GM21737 (cell line): ENCODE data around the gene ZNF385C.

Experiments
- ATAC-seq: cut with Tn5 transposase; IDR thresholded peaks from one replicate; pipeline ENCODE4 v1.9.1; 2021; ENCODE audit warnings: mild to moderate bottlenecking, moderate library complexity; ENCODE audit not compliant: unreplicated experiment

Gene ZNF385C

DNA sequence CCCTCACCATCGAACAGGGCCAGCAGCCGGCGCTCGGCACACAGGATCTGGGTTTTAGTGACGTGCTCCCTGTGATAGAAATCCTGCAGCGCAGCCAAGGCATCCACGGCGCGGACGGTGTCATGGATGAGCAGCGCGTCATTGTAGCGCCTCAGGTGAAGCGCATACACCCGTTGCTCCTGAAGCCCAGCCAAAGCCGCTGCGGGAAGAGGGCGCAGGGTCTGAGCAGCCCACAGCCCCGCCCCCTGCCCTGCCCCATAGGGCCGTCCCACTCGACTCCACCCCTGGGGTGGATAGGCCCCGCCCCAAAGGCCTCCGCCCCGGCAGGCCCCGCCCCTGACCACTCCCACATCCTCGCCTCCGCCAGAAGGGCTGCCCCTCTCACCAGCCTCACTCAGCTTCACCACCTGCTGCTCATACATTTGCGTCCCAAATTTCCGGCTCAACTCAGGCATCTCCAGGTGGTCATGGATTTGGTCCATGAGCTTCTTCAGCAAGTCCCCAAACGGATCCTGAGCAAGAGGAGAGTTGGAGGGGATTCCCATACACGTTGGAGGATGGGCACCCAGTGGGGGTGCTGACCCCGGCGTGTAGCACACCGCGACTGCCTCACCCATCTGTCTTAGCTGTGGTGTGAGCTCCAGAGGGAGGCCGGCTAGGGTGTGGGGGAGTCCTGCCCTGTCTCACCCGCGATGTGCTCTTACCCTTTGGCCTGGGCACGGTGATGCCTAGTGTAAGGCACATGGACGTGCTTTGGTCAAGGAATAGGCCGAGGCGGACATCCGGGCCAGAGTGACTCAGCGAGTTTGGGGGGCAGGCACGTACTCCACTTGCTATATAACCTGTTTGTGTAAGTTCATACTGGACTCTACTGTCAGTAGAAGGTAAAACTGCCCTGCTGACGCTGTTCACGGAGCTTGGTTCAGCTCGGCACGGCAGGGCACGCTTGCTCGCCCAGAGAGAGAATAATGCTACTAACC, 9.6 kb upstream of the ZNF385C start:
- ATAC-seq: no peak

DNA sequence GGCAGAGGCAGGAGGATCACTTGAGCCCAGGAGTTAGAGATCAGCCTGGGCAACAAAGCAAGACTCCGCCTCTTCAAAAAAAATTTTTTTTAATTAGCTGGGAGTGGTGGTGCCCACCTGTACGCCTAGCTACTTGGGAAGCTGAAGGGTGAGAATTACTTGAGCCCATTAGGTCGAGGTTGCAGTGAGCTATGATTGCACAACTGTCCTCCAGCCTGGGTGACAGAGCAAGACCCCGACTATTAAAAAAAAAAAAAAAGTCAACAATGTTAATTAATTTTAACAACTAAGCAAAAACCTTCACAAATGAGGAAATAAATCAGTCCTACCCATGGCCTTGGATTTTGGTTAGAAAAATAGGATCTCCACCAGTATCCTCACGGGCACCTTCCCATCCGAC, 8.9 kb upstream of the ZNF385C start:
- ATAC-seq: no peak

DNA sequence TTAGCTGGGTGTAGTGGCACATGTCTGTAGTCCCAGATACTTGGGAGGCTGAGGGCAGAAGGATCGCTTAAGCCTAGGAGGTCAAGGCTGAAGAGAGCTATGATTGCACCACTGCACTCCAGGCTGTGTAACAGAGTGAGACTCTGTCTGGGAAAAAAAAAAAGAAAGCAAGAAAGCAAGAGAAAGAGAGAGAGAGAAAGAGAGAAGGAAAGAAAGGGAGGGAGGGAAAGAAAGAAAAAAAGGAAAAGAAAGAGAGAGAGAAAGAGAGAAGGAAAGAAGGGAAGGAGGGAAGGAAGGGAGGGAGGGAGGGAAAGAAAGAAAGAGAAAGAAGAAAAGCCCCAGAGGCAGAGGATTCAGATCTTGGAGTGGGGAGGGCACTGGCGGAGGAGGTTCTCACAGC, 7.7 kb upstream of the ZNF385C start:
- ATAC-seq: no peak

DNA sequence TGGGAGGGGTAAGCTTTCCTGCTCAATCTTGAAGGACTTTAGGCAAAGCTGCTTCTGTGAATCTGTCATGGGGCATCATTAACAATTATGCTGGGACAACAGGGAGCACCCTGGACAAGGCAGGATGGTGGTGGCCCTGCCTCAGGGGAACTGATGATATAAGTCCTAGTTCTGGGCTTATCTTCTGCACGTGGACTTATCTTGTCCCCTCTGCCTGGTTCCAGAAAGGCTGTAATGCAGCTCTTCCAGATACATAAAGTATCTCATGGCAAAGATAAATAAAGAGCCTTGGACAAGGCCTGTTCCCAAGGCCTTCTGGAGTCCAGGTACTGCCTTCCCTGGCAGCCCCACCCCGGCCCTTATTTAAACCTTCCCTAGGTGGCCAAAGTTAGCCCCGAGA, 6.0 kb upstream of the ZNF385C start:
- ATAC-seq: no peak

DNA sequence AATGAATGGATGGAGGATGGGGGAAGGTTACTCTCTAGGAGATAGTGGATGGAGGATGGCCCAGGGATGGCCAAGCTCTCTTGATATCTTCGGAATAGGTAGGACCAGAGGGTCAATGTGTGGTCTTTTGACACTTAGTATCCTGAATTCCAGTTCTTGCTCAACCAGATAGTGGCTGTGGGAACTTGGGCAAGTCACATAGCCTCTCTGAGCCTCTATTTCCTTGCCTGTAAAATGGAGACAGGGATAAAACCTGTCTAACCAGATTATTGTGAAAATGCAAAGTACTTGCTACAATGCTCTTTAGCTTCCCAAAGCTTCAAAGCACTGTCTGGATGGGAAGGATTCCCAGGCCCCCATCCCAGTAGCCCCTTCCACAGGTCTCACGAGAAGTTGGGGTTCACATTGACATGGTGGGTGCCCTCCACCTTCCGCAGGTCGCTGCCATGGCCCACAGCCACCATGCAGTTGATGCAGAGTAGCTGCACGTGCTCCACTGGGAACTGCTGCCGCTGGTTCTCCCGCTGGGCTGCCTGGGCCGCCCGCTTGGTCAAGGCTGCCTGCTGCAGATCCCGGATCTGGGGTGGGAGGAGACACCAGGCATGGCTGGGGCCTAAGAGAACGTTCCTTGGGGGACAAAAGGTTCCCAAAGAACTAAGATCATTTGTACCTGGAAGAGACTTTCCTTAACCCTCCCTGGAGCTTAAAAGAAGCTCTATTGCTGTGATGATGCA, 5.1 kb upstream of the ZNF385C start:
- no peak for ATAC-seq

DNA sequence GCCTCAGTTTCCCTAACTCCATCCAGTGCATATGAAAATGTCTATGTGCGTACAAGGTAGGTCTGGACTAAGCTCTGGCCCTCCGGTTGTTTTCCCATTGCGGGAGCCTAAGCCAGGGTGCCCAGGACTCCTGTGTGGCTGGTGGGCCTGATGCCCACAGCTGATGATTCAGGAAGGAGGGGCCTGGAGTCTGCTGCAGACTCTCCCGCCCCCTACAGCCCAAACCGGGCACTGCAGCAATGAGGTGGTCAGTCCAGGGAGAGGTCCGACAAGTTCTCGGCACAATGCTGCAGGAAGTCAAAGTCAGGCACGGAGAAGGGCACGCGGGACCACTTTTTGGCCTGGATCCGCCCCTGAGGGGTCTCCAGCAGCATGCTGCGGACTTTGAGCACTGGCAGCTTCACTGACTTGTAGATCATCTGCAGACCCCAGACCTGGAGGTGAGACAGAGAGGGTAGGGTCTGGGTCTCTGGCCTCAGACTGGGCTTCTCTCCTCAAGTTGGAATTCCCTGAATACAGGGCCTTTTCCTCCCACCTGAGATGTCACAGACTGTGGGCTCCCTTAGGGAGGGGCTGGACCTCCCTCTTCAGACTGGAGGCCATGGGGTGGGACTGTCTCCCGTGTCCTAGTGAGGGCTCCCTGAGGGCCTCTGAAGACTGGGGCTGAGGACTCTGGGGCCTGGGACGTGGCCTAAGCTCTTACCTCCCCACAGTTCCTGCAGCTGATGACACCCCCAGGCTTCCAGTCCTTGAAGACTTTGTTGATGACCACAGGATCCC, 3.4 kb upstream of the ZNF385C start:
- ATAC-seq: no peak

DNA sequence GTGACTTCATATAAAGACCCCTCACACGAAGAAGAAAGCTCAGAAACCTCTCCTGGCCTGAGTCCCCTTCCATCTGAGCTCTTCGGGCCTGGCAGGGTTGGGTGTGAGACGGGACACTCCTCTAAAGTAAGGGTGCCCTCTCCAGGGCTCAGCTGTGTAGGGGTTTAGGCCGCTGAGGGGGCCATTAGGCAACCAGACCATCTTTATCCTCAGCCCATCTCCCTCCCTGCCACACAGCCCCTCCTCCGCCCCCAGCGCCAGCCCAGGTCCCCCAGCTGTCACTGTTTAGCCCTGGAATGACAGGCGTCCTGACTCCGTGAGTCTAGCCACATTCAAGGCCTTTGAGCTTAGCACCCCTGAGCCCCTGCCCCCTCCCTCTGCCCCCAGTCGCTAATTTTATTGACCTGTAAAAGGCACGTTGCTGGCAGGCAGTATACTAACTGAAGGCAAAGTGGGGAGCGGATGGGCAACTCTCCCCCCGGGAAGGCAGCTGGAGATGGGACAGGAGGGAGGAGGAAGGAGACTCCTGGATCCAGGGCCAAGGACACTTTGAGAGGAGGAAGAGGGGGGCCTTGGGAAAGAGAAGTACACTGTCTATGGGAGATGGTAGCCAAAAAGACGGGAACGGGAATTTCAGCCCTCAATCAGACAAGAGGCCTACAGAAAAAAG, 592 bp upstream of the ZNF385C start:
- no peak for ATAC-seq

DNA sequence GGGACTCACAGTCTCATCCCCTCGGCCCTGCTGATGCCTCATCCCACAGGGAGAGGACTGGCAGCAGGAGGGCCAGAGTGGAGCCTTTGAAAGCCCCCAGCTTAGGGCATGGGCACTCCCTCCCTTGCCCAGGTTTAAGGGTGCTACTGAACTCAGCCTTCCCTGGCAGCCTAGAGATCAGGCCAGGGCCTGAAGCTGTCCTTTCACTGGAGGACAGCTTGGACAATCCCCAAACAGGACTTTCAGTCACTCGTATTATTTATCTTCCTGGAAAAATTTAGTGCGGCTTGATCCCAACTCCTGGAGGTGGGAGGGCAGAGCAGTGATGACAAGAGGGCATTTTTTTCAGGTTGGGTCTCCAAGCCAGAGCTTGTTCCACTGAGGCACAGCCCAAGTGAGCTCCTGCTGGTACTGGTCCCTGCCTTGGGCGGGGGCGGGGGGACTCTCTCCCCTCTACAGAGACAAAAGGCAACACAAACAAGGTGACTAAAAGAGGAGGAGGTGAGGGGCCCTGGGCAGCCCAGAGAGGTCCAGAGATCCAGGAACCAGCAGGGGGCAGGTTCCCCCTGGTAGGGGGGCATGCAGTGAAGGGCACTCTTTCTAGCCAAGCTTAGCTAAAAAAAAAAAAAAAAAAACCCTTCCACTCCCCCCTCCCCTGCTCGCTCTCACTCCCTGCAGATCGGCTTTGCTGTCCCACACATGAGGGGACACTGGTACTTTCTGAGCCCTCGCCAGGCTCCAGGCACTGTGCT, 1.7 kb downstream of the ZNF385C start:
- no peak for ATAC-seq

DNA sequence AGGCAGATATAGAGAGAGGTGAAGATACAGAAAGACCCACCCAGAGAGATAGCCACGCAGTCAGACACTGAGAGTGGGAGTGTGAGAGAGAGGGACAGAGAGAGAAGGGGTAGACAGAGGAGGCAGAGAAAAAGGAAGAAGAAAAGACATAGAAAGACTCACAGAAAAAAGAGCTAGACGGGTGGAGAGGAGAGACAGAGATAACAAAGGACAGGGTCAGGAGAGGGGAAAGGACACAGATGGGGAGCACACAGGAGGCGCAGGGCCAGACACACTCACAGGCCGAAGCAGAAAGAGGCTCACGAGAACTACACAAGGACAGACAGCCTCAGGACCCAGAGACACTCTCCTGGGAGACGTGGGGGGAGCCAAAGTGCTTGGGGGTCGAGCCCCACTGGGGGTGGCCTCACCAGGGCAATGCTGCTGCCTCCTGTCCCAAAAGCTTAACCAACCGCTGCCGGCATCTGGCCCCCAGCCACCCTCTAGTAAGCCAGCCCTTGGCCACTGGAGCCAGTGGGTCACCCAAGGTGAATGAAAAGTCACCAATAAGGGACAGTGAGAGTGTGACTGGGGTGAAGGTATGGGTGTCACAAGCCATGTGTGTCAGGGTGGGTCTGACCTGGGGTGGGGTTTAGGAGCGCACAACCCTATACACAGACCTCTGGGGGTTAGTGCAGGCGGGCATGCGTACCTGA, 3.8 kb downstream of the ZNF385C start:
- no peak for ATAC-seq

DNA sequence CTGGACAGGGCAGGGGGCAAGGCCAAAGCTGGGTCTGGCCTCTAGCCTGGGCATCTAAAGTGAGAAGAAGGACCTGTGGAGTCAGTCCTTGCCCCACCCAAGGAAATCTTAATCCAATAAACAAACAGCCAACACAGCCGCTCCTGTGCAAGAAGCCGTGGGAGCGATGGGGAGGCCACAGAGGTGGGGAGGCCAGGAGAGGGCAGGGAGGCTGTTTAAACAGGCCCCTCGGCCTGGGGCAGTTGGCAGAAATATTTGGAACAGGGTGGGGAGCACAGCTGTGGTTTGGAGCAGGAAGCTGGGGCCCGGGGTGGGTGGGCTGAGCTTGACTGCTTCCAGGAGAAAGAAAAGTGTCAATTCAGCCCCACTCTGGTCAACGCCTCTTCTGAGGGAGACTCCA, 5.3 kb downstream of the ZNF385C start:
- no peak for ATAC-seq

DNA sequence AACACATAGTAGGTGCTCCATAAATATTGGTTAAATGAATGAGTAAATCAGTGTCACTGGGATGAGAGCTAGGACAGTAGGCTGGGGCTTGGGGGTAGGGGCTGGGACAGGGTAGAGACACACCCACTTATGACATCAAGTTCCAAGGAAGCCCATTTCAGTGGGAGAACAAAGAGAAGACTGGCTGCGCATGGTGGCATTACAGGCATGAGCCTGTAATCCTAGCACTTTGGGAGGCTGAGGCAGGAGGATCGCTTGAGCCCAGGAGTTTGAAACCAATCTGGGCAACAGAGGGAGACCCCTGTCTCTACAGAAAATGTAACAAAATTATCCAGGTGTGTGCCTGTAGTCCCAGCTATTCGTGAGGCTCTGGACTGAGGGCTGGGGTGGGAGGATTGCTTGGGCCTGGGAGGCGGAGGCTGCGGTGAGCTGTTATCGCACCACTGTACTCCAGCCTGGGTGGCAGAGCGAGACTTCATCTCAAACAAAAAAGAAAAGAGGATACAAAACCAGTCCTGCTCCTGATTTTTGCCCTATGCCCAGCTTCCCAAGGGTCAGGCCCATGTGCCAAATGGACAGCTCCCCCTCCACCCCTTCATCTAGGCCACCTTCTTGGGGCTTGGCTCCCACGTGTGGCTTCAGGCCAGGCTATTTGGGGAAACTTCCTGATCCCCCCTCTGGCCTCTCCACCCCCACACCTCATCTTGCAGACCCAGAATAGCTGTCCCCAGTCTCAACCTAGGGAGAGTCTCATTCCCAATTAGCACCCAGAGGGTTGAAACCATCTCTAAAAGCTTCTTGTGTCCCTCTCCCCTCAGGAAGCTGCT, 7.1 kb downstream of the ZNF385C start:
- no peak for ATAC-seq

DNA sequence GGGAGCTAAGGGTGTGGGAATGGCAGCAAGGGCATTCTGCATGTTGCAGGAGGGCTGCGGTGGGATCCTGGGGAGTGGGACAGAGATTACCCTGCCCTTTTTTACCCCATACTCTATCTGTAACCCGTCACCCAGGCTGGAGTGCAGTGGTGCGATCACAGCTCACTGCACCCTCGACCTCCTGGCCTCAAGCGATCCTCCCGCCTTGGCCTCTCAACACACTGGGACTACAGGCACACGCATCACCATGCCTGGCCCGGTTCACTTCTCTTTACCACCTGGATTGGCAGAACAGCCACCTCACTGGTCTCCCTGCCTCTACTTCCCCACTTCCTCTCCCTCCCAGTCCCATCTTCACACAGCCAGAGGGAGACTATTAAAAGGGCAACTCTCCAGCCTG, 9.5 kb downstream of the ZNF385C start:
- no peak for ATAC-seq

DNA sequence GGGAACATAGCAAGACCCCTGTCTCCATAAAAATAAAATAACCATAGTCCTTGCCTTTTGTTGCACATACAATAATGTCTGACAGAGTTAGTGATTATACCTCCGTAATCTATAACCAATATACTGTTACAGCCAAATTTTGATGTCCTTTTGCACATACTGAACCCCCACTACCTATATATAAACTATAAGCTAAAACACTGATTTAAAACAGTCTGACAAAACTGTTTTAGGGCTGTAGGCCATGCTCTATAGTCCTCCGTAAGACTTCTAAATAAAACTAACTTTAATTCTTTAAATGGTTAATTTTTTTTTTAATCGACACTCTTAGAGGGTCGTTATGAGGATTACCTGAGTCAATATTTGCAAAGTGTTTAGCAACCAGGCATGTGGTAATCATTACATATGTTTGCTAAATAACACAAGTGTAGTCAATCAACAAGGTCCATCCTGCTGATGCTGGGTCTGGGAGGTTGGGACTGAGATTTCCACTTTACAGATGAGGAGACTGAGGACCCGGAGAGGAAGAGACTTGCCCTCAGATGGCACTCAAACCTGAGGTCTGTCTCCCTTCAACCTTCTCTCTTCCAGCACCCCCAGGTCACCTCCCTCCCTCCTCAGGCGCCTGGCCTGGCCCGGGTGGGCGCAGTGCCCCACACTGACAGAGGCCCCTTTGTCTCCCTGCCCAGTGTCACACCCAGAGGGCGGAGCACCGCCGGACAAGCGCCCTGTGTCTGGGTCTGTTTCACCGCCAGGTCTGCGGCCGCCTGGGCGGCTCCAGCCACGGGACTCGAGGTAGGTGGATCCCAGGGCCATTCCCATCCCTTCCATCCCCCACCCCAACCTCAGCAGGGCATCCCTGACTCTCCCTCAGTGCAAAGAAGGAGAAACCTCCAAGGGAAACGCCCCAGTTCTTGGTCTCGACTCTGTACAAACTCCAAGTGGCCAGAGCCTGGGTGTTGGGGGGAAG, 10.3 kb downstream of the ZNF385C start:
- no peak for ATAC-seq

DNA sequence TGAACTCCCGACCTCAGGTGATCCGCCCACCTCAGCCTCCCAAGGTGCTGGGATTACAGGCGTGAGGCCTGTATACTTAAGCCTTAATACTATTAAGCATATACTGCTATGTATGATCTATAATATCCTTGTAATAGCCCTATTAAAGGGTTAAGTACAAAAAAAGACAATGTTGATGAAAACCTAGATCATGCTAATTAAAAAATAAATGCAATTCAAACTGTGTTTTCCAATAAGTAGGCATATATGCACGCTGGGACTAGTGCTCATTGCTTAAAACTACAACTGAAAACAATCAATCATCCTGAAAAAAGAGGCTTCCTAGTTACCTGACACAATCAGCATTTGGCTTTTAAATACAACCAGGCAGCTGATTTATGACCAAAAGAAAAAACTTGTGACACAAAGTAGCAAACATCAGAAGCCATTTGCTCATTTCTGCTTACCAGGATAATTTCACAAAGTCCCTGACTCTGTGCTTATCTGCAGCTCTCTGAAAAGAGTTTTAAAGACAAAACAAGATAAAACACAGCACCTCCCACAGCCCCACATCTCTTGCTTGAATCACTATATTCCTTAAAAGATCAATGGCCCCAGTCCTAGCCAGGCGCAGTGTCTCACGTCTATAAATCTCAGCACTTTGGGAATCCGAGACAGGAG, 11.1 kb downstream of the ZNF385C start:
- no peak for ATAC-seq

DNA sequence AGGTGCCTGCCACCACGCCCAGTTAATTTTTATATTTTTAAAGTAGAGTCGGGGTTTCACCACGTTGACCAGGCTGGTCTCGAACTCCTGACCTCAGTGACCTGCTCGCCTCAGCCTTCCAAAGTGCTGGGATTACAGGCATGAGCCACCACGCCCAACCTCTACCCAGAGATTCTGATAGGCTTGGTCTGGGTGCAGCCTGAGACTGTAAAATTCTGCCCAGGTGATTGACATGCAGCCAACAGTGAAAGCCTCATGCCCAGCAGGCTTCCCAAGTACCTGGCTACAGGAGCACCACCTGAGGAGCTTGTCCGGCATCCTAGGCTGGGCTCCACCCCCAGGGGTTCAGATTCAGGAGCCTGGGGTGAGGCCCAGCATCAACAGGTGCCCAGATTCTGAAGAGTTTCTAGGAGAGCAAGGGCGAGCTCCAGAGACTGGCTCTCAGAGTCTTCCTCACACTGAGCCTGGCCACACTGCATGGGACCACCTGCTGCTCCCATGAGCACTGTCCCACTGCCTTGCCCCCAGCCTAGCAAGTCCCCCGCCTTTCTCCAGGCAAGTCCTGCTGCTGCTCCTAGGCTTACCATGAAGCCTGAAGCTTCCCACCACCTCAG, 16.6 kb downstream of the ZNF385C start:
- no peak for ATAC-seq

DNA sequence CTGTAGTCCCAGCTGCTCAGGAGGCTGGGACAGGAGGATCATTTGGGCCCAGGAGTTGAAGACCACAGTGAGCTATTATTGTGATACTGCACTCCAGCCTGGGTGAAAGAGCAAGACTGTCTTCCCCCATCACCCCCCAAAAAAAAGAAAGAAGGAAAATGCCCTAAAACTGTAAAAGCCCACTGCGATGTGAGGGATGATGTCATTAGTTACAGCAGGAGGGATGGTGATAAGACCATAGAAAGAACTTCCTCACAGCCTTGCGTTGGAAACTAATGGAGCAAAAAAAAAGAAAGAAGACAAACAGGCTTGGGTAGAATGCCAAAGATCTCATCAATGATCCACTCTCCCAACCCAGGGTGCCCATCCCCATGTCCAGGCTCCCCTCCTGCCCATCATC, 18.7 kb downstream of the ZNF385C start:
- no peak for ATAC-seq
